Muscle of arm (tissue), 12 donors: Measurements from ENCODE around the gene TNS3. TPM values are rescaled to one million over a fixed set of nuclear protein-coding genes. Genes with fewer than 3 reads are reported as not detected.

ENCODE experiments used
- DNase-seq: peaks from one replicate; pipeline ENCODE4 v3.0.0-alpha.2; 2013
- polyA plus RNA-seq, 12 donors: library from polyadenylated mRNA; unstranded; fragments of 120-200 nt; gene quantifications; one replicate each; pipeline ENCODE4 v1.2.1, GENCODE V29; 2013; ENCODE audit not compliant: insufficient read length in 12 of 12

Gene TNS3
- polyA plus RNA-seq, 12 donors = 20.0 to 58.4 (median 27.5) TPM; not detected in 1

DNA sequence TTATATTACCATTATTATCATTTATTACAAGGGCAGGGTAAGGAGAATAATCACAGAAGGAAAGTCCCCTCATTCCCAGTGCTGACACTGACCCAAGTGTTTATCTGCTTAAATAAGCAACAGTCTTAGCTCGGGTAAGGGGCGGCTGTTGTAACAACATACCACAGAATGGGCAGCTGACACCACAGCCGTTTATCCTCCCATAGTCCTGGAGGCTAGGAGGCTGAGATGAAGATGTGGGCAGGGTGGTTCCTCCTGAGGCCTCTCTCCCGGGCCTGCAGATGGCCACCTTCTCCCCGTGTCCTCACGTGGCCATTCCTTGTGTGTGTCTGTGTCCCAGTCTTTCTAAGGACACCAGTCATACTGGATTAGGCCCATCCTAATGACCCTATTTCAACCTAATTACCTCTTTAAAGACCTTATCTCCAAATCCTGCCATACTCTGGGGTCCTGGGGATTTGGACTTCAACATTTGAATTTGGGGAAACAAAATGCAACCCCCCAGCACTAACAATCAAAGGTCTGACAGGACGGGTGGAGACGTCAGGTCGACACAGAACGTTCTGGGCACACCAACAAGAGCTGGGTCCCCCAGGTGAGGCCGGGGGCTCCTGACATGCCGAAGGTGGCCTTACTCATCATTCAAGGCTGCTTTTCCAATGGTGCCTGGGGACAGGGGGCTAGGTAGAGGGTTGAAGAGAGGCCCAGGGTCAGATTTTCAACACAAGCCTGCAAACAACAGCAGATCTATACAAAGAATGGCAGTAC lies 93.5 kb downstream of the TNS3 start:
- no peak for DNase-seq

DNA sequence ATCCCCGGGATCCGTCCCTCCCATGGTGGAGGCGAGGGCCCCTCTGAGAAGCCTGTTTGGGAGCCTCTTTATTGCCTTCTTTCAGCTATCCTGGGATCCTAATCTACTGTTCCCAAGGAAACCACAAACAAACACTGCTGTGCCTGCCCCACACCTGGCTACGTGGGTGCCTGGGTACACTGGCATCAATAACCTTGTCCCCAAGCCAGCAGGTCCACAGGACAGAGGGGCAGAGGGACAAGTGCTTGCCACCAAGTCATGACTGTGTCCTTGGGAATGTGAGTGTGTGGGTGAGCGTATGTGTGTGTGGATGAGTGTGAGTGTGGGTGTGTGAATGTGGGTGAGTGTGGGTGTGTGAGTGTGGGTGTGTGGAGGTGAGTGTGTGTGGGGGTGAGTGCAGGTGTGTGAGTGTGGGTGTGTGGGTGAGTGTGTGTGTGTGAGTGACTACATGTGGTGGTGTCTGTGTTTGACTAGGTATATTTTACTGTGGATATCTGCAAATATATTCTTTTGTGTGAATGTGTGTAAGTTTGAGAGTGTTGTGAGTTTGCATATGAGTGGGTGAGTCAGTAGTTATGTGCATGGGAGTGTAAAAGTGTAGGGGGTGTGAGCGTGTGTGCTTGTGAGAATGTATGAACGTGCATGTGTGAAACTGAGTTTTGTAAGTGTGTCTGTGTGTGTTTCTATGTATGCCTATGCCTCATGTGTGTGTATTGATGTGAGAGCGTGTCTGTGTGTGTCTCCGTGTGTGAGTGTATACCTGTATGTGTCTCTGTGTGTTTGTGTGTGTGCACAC lies 96.1 kb downstream of the TNS3 start:
- no peak for DNase-seq

DNA sequence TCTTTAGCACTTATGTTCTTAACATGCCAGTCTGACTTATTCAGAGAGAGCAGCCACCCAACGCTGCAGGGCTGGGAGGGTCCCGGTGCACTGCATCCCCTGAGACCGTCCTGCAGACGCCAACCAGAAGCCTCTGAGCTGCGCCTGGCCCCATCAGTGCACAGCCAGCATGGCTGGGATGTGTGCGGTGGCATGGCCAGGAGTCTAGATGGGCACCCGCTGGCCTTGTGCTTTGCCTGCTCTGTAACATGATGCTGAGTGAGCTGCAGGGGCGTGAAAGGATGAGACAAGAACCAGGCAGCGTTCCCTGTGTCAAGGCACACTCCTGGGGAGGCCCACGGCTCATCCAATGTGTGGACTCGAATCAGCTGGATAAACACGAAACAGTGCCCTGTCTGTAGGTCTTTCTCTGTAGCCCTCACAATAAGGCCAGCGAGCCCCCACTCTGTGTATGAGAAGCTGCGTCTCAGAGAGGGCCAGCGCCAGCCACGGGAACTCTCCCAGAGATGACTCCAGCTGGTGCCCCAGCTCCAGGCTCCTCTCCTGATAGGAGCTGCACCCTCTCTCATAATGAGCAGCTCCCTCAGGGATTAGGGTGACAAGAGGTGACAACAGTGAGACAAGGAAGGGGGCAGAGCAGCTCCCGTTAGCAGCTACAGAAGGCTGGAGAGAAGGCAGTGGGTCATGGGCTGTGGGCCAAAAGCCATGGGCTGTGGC lies 96.8 kb downstream of the TNS3 start:
- DNase-seq = no peak

DNA sequence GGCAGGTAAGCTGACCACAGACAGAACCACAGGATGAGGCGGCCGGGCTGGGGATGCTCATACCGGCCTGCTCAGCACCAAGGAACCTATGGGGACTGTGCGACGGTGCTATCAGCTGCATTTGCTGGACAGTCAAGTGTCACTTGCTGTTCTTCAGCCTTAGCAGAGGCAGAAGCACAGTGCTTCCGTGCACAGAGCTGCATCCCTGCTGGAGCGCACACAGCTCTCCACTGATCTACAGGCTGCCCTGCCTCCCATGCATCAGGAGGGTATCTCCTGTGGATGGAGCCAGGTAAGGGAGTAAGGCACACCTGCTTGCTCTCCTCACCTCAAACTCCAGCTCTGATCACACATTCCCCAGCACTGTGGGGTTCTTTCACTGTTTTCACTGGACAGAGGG lies 97.5 kb downstream of the TNS3 start:
- DNase-seq = no peak

DNA sequence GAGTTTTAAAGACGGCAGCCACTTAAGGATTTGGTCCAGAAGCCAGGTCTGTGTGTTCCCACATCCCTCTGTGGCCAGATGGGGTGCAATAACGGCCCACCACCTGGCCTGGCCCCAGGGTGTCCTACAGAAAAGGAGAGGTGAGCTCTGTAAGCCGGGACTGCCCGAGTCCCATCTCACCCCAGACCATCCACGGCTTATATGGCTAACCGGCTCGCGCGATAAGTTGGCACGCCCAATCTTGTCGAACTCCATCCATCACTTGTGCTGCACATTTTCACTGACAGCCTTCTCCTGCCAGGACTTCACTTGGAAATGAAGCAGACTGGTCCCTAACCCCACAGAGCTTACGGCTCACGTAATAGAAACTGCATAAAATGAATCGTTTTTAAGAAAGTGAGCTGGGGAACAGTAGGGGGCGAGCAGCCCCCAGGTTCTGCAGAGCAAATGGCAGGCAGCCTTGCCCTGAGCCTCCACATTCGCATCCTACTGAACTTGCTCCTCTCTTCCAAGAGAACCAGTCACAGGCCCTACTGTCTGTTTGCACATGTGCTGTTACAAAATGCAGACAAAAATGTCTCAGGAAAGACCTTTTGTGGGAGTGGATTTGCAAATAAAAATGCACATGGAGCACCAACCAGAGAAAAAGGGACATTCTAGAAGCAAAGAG lies 98.2 kb downstream of the TNS3 start:
- DNase-seq = no peak

DNA sequence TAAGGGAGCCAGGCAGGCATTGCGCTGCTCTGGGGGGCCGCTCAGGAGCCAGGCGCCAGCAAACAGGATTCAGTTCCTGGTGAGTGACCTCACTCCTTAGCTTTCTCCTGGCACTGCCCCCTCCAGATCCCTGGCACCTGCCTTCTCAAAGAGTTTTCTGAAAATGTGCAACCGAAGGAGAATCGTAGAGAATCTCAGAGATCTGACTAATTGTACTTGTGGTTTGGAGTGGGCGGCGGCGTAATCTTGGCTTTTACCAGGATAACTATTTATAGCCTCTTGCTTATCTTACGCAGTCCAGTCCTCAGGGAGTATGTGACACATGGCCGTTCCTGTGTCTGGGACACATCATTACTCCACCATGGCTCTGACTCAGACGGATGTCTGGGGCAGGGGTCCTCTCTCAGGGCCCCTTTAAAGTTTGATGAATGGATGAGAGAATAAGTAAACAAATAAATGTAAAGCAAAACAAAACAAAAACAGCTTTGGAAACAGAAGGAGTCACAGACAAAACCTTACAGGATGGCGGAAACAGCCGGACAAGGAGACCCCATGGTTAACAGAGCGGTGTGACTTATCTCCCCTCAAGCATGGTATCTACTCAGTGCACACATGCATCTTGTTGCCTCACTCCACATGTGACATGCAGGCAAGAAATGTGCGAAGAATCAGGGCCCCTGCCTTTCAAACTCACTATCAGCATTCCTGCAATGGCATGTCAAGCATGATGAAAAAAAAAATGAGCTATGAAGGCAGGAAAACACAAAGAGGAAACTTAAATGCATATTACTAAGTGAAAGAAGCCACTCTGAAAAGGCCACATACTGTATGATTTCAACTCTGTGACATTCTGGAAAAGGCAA lies 99.7 kb downstream of the TNS3 start:
- DNase-seq = no peak

DNA sequence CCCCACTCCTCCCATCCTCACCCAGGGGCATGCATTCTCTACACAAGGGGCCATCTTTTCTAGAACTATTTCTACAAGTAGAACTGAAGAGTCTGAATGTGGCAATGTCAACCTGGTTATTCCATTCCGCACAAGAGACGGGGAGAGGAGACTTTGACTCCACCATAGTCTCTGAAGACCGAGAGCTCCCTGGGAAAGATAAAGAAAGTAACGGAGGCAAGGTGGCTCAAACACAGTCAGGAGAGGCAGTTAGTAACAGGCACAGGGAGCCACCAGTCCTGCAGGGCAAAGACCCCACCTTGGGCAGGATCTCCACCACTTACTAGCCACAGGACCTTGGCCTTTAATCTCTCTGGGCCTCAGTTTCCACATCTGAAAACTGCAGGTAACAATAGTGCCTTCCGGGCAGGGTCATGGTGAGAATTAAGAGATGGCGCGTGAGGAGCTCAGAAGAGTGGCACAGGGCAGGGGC lies 100.3 kb downstream of the TNS3 start:
- no peak for DNase-seq

DNA sequence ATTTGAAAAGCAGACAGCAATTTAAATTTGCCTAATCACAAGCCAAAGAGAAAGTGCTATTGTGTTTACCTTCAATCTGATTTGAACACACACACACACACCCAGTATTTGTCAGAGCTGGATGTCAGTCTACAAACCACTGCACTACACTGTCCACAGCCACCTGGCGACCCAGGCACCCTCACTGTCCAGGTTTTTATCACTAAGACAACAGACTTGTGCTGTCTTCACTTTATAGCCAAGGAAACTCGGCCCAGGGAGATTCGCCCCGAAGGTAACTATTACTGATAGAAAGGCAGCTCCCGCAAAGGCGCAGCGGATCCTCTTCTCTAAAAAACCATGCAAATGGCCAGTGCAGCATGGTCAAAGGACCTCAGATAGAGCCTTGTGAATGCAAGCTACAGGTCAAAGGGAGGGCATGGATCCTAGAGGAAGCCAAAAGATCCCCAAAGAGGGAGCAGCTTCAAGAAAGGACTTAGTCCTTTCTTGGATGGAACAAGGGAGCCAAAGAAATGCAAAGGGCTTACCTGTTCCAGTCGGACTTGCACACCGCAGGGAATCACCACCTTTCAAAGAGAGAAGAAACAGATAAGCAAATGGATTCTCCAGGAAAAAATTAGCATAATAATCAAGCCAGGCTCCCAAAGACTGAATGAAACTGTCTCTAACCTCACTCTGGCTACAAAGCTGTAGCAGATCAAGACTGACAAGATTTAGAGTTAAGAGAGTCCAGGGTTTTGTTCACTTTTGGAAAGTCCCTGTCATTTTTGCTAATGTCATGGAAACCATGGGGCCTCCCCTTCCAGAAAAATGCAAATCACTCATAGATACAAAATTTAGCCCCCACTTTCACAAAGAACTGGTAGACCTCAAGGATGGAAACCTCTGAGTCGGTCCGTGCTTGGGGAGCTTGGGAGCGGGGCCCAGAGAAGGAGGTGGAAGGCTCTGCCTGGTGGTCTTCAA lies 101.1 kb downstream of the TNS3 start:
- no peak for DNase-seq

DNA sequence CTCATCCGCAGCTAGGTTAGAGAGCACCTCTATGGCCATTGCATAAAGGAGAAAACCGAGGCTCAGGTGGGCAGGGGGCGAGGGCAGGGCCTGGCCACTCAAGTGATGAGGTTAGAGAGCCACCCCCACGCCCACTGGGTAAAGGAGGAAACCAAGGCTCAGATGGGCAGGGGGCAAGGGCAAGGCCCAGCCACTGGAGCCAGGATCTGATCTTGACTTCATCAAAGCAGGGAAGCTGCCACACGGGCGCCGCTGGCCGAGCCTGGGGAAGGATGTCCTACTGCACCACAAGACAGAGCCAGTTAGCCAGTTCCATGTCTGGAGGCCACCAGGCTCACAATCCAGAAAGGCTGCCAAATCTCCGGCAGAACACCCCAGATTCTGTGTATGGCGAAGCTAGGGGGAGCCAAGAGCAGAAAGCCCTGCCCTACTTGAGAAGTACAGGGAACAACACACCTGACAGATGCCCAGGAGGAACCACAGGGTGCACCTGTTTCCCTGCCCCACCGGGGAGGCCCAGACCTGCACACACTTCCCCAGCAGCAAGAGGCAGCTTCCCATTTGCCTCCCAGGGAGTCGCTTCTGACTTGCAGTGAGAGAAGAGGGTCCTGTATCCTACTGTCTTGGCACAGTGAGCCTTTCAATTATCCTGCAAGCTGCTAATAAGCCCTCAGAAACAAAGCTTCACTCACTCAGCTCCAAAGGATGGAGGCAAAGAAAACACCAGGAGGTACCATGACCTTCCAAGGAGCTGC lies 101.9 kb downstream of the TNS3 start:
- no peak for DNase-seq

DNA sequence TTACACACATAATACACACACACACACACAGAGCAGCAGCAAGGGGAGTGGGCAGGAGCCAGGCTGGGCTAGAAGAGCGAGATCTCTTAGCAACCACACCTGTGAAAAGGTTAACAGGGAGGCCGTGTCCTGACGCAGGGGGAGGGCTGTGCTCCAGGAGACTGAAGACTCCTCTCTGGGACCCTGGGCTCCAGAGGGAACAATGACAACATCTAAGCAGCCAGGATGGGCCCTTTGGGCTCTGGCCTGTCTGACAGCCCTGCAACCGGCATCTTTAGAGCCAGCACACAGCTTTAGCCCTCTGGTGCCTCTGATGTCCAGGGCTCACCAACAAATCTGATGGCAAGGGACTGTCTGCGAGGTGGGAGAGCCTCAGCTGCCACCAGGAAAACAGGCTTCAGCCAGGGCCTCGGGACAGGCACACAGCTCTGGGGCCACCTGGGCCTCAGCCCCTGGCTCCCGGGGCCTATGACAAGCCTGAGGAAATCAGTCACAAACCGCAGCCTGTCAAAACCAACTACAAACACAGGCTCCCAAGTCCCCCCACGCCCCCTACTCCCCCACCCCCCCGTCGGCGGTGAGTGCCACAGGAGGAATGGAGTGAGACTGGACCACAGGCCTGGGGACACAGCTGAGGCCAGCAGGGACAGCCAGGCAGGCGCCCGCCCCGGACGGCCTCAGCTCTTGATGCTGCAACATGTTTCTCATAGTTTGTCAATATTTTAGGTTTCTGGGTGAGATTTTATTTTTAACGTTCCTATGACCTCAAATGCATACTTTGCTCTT lies 102.8 kb downstream of the TNS3 start:
- DNase-seq = no peak

DNA sequence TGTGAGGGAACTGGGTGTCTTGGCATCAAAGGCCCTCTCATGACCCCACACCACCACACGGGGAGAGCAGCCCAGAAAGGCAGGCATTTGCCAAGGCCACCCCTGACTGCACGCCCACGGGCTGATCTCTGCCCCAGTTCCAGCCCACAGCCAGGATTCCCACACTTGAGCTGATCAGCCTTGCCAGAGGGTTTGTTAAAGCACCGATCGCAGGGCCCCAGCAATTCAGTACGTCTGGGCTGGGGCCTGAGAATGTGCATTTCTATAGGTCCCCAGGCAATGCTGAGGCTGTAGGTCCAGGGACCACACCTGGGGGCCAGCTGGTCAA lies 103.9 kb downstream of the TNS3 start:
- DNase-seq = no peak

DNA sequence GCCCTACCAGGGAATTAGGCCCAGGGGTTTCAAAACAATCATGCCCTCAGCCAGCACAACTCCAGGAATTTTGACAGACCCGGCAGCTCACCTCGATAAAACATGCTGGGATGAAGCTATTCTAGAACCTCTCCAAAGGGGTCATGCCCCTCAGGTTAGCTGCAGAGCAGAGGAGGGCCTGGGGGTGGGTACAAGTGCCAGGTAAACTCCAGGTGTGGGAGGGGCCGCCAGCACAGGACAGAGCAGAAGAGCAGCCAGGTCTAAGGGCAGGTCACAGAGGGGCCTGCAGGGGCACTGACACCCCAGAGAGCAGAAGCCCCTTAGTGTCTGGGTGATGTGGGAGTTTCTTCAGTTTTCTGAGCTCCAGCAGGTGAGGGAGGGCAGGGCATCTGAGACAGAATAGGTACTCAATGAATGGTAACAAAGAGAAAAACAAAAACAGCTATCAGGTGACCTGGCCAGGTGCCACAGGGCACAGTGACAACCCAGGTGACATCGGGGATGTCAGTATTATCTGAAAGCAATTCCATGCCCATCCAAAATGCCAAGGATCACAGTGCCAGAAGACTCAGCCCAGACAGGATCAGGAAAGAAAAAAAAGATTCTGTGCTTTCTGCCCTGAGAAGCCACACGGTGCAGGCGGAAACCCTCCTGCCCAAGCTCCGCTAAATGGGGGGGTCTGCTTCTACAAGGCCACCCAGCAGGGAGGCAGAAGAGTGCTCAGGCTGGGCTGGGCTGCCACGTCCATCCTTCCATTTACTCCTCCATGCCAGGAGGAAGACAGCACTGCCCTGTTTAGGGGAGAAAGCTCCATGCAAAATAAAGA lies 104.5 kb downstream of the TNS3 start:
- DNase-seq = no peak

DNA sequence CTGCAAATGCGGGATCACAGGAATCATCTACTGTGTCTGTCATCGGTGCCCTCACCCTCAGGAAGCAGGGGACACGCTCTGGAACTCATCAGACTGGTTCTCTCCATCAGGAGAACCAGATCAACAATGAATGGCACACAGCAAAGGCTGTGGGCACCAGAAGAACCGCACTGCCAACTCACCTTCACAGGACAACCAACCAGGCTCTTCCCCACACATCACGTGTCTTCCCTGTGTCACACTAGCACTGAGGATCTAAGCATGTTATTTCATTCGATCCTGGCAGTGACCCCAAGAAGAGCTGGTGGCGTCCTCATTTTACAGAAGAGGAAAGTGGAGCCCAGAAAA lies 106.1 kb downstream of the TNS3 start:
- no peak for DNase-seq

DNA sequence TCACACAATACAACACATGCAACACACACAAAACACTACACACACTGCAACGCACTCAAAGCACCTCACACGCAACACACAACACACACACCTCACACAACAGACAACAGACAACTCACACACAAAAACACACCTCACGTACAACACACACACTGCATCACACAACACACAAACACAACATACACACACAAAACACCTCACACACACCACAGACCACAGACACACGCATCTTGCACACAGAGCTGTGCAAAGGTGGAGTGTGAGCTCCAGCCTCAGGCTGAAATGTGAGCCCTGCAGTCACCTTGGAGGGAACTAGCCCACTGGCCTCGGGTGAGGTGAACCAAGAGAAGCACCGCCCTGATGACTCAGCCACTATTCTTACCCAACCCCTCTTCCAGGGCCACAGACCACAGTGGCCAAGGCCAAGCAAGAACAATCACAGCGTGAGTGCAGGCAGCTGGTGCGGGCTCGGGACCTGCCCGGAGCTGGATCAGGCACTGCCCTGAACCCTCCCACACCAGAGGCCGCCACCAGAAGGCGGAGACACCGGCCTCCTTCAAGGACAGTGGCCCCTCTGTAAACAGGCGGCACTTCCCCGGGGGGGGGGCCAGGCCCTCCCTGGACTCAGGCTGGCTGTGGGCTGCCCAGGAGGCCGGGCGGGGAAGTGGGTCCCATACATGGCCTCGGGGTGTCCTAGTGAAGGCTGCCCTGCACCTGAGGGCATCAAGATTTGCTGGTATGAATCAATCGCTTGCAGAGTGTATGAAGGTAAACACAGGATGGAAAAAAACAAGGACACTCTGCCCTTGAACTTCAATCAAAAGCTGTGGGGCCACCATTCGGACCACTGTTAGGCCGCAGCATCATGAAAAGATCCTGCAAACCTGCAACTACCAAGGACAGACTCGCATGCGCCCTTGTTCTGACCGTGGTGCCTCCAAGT lies 106.7 kb downstream of the TNS3 start:
- no peak for DNase-seq

DNA sequence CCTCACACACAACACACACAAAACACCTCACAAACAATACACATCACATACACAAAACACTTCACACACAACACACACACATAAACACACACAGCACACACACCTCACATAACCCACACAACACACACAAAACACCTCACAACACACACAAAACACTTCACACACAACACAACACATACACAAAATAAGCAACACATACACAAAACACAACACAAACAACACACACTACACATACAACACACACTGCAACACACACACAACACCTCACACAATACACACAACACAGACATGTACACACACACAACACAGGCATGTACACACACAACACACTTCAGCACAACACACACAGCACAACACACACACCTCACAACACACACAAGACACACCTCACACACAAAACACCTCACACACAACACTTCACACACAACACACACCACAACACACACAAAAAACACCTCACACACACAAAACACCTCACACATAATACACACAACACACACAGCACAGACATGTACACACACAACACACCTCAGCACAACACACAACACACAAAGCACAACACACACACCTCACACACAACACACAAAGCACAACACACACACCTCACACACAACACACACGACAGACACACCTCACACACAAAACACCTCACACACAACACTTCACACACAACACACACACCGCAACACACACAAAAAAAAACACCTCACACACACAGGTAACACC lies 107.5 kb downstream of the TNS3 start:
- DNase-seq = no peak
